K562 (cell line): Measurements from ENCODE around the gene TMEM131L. TPM values are rescaled to one million over a fixed set of nuclear protein-coding genes. Genes with fewer than 3 reads are reported as not detected.

Source experiments
- CBFA2T2 ChIP-seq: fragments of 450-650 bp; conservative IDR thresholded peaks from 2 replicates; pipeline ENCODE4 v1.6.1; 2017; ENCODE audit warnings: mild to moderate bottlenecking
- CBX1 ChIP-seq: sonication (generic); IDR thresholded peaks from 2 replicates; pipeline ENCODE4 v1.6.1; 2016; ENCODE audit warnings: antibody characterized with exemption, low read depth, mild to moderate bottlenecking
- CLOCK ChIP-seq: fragments of 250-450 bp; sonication (Bioruptor Pico); IDR thresholded peaks from 2 replicates; pipeline ENCODE4 v1.4.0; 2020; ENCODE audit warnings: mild to moderate bottlenecking, moderate library complexity, borderline replicate concordance
- CUX1 ChIP-seq: fragments of 200-800 bp; sonication (Bioruptor generic); IDR thresholded peaks from 2 replicates; pipeline ENCODE4 v1.6.1; 2016; ENCODE audit warnings: missing genetic modification characterization, missing compliant biosample characterization
- ETV6 ChIP-seq, 3 experiments: fragments of 150-350 bp in 1 of 3; sonication (generic) in 1 of 3; formaldehyde crosslinking in 1 of 3; IDR thresholded peaks; 2 replicates each; pipeline versions ENCODE4 v1.6.1 to v1.8.0; 2014 to 2022; ENCODE audit warnings: borderline replicate concordance in 2 of 3, low read depth in 2 of 3, antibody characterized with exemption in 1 of 3, low read length in 1 of 3, mild to moderate bottlenecking in 1 of 3, missing genetic modification reagents in 1 of 3
- KLF16 ChIP-seq: IDR thresholded peaks from 2 replicates; pipeline ENCODE4 v1.6.1; 2016; ENCODE audit warnings: antibody characterized with exemption
- MEF2A ChIP-seq: IDR thresholded peaks from 2 replicates; pipeline ENCODE4 v1.6.1; 2011; ENCODE audit warnings: low read depth, mild to moderate bottlenecking, low read length, moderate library complexity; ENCODE audit not compliant: control insufficient read depth
- PTBP1 ChIP-seq: fragments of 200-400 bp; formaldehyde crosslinking; IDR thresholded peaks from 2 replicates; pipeline ENCODE4 v1.6.1; 2017; ENCODE audit warnings: low read depth, low read length
- RBBP5 ChIP-seq: fragments of 200-600 bp; sonication (generic); IDR thresholded peaks from 2 replicates; pipeline ENCODE4 v1.6.1; 2012; ENCODE audit warnings: borderline replicate concordance, mild to moderate bottlenecking, low read length, control low read depth, inconsistent platforms; ENCODE audit not compliant: insufficient read depth, poor library complexity, severe bottlenecking
- SRSF9 ChIP-seq: fragments of 200-400 bp; formaldehyde crosslinking; IDR thresholded peaks from 2 replicates; pipeline ENCODE4 v1.6.1; 2017; ENCODE audit warnings: low read depth, low read length, borderline replicate concordance
- YBX1 ChIP-seq: fragments of 450-650 bp; IDR thresholded peaks from 2 replicates; pipeline ENCODE4 v1.7.1; 2016; ENCODE audit warnings: mild to moderate bottlenecking
- ZBTB11 ChIP-seq, 3 experiments: fragments of 200-800 bp in 1 of 3; fragments of 250-450 bp in 1 of 3; fragments of 450-650 bp in 1 of 3; sonication (Bioruptor Pico) in 1 of 3; sonication (Bioruptor generic) in 1 of 3; formaldehyde crosslinking in 1 of 3; IDR thresholded peaks; 2 replicates each; pipeline versions ENCODE4 v1.6.1 to v1.8.0; 2016 to 2022; ENCODE audit warnings: mild to moderate bottlenecking in 2 of 3, missing genetic modification characterization in 2 of 3, missing compliant biosample characterization in 1 of 3, moderate library complexity in 1 of 3
- ZNF354B ChIP-seq: fragments of 250-450 bp; sonication (Bioruptor Pico); IDR thresholded peaks from 2 replicates; pipeline ENCODE4 v1.4.0; 2020
- ZSCAN32 ChIP-seq: fragments of 450-650 bp; formaldehyde crosslinking; IDR thresholded peaks from 2 replicates; pipeline ENCODE4 v1.4.0; 2020; ENCODE audit warnings: mild to moderate bottlenecking, moderate library complexity
- polyA plus RNA-seq, 8 experiments: library from polyadenylated mRNA; depleted of rRNA in 4 of 8; stranded (reverse) in 5 of 8; unstranded in 3 of 8; fragments of >200 nt; fragmentation: Nextera tagmentation in 2 of 8; fragmentation: Illumina TruSeq in 1 of 8; extraction: Ambion mirVana in 2 of 8; extraction: Trizol in 1 of 8; gene quantifications; 2 replicates each; pipeline versions ENCODE4 v1.2.1 to v1.2.3, GENCODE V29; 2011 to 2014; ENCODE audit warnings: inconsistent platforms in 1 of 8, missing spikeins in 1 of 8
- total RNA-seq, 7 experiments: library from RNA; depleted of rRNA in 6 of 7; stranded (reverse); fragments of >200 nt in 6 of 7; fragmentation: Illumina TruSeq in 2 of 7; extraction: Trizol in 2 of 7; gene quantifications; 2 replicates each; pipeline versions ENCODE4 v1.2.1 to v1.2.3, GENCODE V29; 2011 to 2021; ENCODE audit warnings: low replicate concordance in 1 of 7
- TF ChIP-seq, protein P1 (sequence below): sonication (generic); formaldehyde crosslinking; IDR thresholded peaks from 2 replicates; pipeline ENCODE4 v1.8.0; 2022; ENCODE audit warnings: missing genetic modification reagents, mild to moderate bottlenecking, borderline replicate concordance

TMEM131L gene
- total and polyA plus RNA-seq, 9 of the 15 experiments (the other 6 are each of a cell fraction or from before 2014, with no cell fraction given), result 1.2 to 20.8 (median 12.9) TPM

GRCh38 chr4:153464068-153464467, 2.1 kb upstream of the TMEM131L start (continued):
- no peak for TF ChIP-seq ETV6 (IDR thresholded peaks at IDR 0.05; ENCODE audit: borderline replicate concordance in 1 of 2, low read depth in 2 of 2, low read length in 1 of 2)
- no peak for TF ChIP-seq ETV6 (CRISPR knock-in tag; IDR thresholded peaks at IDR 0.05; ENCODE audit: borderline replicate concordance)
- no peak for TF ChIP-seq RBBP5
- no peak for TF ChIP-seq CLOCK
- no peak for TF ChIP-seq ZNF354B (CRISPR knock-in tag)
- TF ChIP-seq CBFA2T2, result peak; percentile 91
- peak in 1 of 3 experiments; percentile 42; a peak in 1 of 6 replicates for TF ChIP-seq ZBTB11 (CRISPR knock-in tag; IDR thresholded peaks at IDR 0.05)
- TF ChIP-seq KLF16, result peak; percentile 72; the same call in 1 of the 2 replicates
- TF ChIP-seq YBX1, result no peak
- no peak for TF ChIP-seq ZSCAN32
- no peak for TF ChIP-seq MEF2A
- TF ChIP-seq CBX1, result no peak
- TF ChIP-seq SRSF9, result no peak
- TF ChIP-seq CUX1 (CRISPR knock-in tag), result no peak
- TF ChIP-seq PTBP1, result no peak
- TF ChIP-seq, protein P1, sequence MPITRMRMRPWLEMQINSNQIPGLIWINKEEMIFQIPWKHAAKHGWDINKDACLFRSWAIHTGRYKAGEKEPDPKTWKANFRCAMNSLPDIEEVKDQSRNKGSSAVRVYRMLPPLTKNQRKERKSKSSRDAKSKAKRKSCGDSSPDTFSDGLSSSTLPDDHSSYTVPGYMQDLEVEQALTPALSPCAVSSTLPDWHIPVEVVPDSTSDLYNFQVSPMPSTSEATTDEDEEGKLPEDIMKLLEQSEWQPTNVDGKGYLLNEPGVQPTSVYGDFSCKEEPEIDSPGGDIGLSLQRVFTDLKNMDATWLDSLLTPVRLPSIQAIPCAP (CRISPR knock-in tag), result no peak
